GM23338 (cell line): ENCODE measurements around the gene SPRED2. TPM values are rescaled to one million over a fixed set of nuclear protein-coding genes. Genes with fewer than 3 reads are reported as not detected.

ENCODE experiments used
- ATAC-seq: fragments of 200-7000 bp; cut with Tn5 transposase; 3 replicates; pipeline ENCODE4 v1.9.1; 2020
- DNase-seq: peaks from one replicate; pipeline ENCODE4 v3.0.0-alpha.2; 2015; ENCODE audit warnings: low spot score
- H2AFZ ChIP-seq: fragments of 200-600 bp; sonication (generic); 2 replicates; pipeline ENCODE4 v1.8.0; 2016; ENCODE audit warnings: antibody characterized with exemption, mild to moderate bottlenecking, moderate library complexity
- H3F3A ChIP-seq: fragments of 200-600 bp; sonication (generic); replicated peaks from 2 replicates; pipeline ENCODE4 v1.8.0; 2017; ENCODE audit warnings: antibody characterized with exemption, mixed run types, low read depth
- H3K27ac ChIP-seq: fragments of 200-600 bp; sonication (generic); 2 replicates; pipeline ENCODE4 v1.6.1; 2016; ENCODE audit warnings: low read depth
- H3K27me3 ChIP-seq: fragments of 200-600 bp; sonication (generic); 2 replicates; pipeline ENCODE4 v1.8.0; 2016; ENCODE audit warnings: mild to moderate bottlenecking, mixed run types, moderate library complexity; ENCODE audit not compliant: insufficient read depth
- H3K36me3 ChIP-seq: fragments of 200-600 bp; sonication (generic); 2 replicates; pipeline ENCODE4 v1.8.0; 2016; ENCODE audit warnings: mild to moderate bottlenecking; ENCODE audit not compliant: insufficient read depth
- H3K4me1 ChIP-seq: fragments of 200-600 bp; sonication (generic); 2 replicates; pipeline ENCODE4 v1.8.0; 2016; ENCODE audit warnings: mild to moderate bottlenecking, moderate library complexity; ENCODE audit not compliant: insufficient read depth
- H3K4me2 ChIP-seq: fragments of 200-600 bp; sonication (generic); 2 replicates; pipeline ENCODE4 v1.7.1; 2017; ENCODE audit warnings: mixed run types
- H3K4me3 ChIP-seq: fragments of 200-600 bp; sonication (generic); 2 replicates; pipeline ENCODE4 v1.6.1; 2016; ENCODE audit warnings: mixed run types
- H3K79me2 ChIP-seq: fragments of 200-600 bp; sonication (generic); replicated peaks from 2 replicates; pipeline ENCODE4 v1.8.0; 2017; ENCODE audit warnings: mild to moderate bottlenecking; ENCODE audit not compliant: insufficient read depth
- H3K9me2 ChIP-seq: fragments of 200-600 bp; sonication (generic); 2 replicates; pipeline ENCODE4 v1.8.0; 2017; ENCODE audit not compliant: insufficient read depth
- H4K20me1 ChIP-seq: fragments of 200-600 bp; sonication (generic); replicated peaks from 2 replicates; pipeline ENCODE4 v1.8.0; 2017; ENCODE audit warnings: mild to moderate bottlenecking; ENCODE audit not compliant: insufficient read depth
- H3K27ac Mint-ChIP-seq: 2 replicates; pipeline ENCODE4 v1.8.0; 2020; ENCODE audit warnings: inconsistent platforms, mild to moderate bottlenecking, moderate library complexity, mixed read lengths
- H3K27me3 Mint-ChIP-seq: 3 replicates; pipeline ENCODE4 v1.8.0; 2022; ENCODE audit warnings: low read depth, mild to moderate bottlenecking, moderate library complexity, mixed read lengths, inconsistent platforms; ENCODE audit not compliant: insufficient read depth, poor library complexity
- H3K36me3 Mint-ChIP-seq: 3 replicates; pipeline ENCODE4 v1.8.0; 2021; ENCODE audit warnings: low read depth, mild to moderate bottlenecking, inconsistent platforms, moderate library complexity, mixed read lengths
- H3K4me1 Mint-ChIP-seq: 3 replicates; pipeline ENCODE4 v1.8.0; 2020; ENCODE audit warnings: mild to moderate bottlenecking, inconsistent platforms, mixed read lengths
- H3K4me3 Mint-ChIP-seq: 3 replicates; pipeline ENCODE4 v1.8.0; 2021; ENCODE audit warnings: moderate library complexity, mild to moderate bottlenecking, inconsistent platforms, mixed read lengths
- H3K9me3 Mint-ChIP-seq: 3 replicates; pipeline ENCODE4 v1.8.0; 2020; ENCODE audit warnings: moderate library complexity, mild to moderate bottlenecking, inconsistent platforms, mixed read lengths
- CREB1 ChIP-seq: fragments of 250-450 bp; sonication (Bioruptor Pico); IDR thresholded peaks from 2 replicates; pipeline ENCODE4 v1.5.0; 2020; ENCODE audit warnings: low read depth, mild to moderate bottlenecking, moderate library complexity
- CTCF ChIP-seq, 2 experiments: fragments of 200-600 bp in 1 of 2; sonication (generic) in 1 of 2; conservative IDR thresholded peaks; 2 replicates each; pipeline versions ENCODE4 v1.5.1 to v1.6.1; 2016 to 2017; ENCODE audit warnings: antibody characterized with exemption in 2 of 2, low read depth in 2 of 2, mild to moderate bottlenecking in 2 of 2, moderate library complexity in 1 of 2
- ETS1 ChIP-seq: IDR thresholded peaks from 2 replicates; pipeline ENCODE4 v1.6.1; 2016; ENCODE audit warnings: antibody characterized with exemption
- EZH2 ChIP-seq: fragments of 200-600 bp; sonication (generic); IDR thresholded peaks from one replicate; pipeline ENCODE4 v1.8.0; 2017; ENCODE audit warnings: antibody characterized with exemption, mild to moderate bottlenecking, low read depth; ENCODE audit not compliant: unreplicated experiment
- EZH2phosphoT487 ChIP-seq: fragments of 200-600 bp; sonication (generic); IDR thresholded peaks from one replicate; pipeline ENCODE4 v1.8.1; 2018; ENCODE audit warnings: antibody characterized with exemption; ENCODE audit not compliant: unreplicated experiment
- JUNB ChIP-seq: IDR thresholded peaks from one replicate; pipeline ENCODE4 v1.6.1; 2016; ENCODE audit warnings: antibody characterized with exemption; ENCODE audit not compliant: unreplicated experiment
- NANOG ChIP-seq: IDR thresholded peaks from 2 replicates; pipeline ENCODE4 v1.6.1; 2016; ENCODE audit warnings: antibody characterized with exemption, borderline replicate concordance
- POLR2AphosphoS5 ChIP-seq: IDR thresholded peaks from 2 replicates; pipeline ENCODE4 v1.6.1; 2016; ENCODE audit warnings: antibody characterized with exemption, low read depth
- REST ChIP-seq: IDR thresholded peaks from one replicate; pipeline ENCODE4 v1.6.1; 2018; ENCODE audit warnings: antibody characterized with exemption; ENCODE audit not compliant: unreplicated experiment
- STAT1 ChIP-seq: IDR thresholded peaks from one replicate; pipeline ENCODE4 v1.6.1; 2016; ENCODE audit warnings: antibody characterized with exemption; ENCODE audit not compliant: unreplicated experiment
- ZNF114 ChIP-seq: fragments of 250-450 bp; sonication (Bioruptor Pico); IDR thresholded peaks from 2 replicates; pipeline ENCODE4 v1.5.0; 2020; ENCODE audit warnings: mild to moderate bottlenecking, moderate library complexity
- ZNF331 ChIP-seq: fragments of 250-450 bp; sonication (Bioruptor Pico); IDR thresholded peaks from 2 replicates; pipeline ENCODE4 v1.5.0; 2020; ENCODE audit warnings: low read depth, mild to moderate bottlenecking, moderate library complexity
- ZNF462 ChIP-seq: fragments of 250-450 bp; sonication (Bioruptor Pico); IDR thresholded peaks from 2 replicates; pipeline ENCODE4 v1.5.0; 2020; ENCODE audit warnings: mild to moderate bottlenecking, moderate library complexity
- polyA plus RNA-seq: library from polyadenylated mRNA; unstranded; fragments of >200 nt; fragmentation: Nextera tagmentation; extraction: Ambion mirVana; gene quantifications from 2 replicates; pipeline ENCODE4 v1.2.1, GENCODE V29; 2016
- total RNA-seq: library from RNA; depleted of rRNA; stranded (reverse); fragments of >200 nt; shearing (Covaris generic); gene quantifications from 2 replicates; pipeline ENCODE4 v1.2.3, GENCODE V29; 2014

The SPRED2 gene
- total and polyA plus RNA-seq, 2 experiments from 2014 or later, result 8.7 to 13.0 TPM

GRCh38 chr2:65311596-65311995 lies 120.8 kb downstream of the SPRED2 start:
- DNase-seq (no peak), ATAC-seq (no peak)
- Histone ChIP-seq H3K9me2 (no peaks in the 10 kb centered on the region), H4K20me1 (peaks cover 7% of the 10 kb centered on the region), H3F3A (no peaks in the 10 kb centered on the region), H3K36me3 (no peaks in the 10 kb centered on the region), H3K4me2 (no peak overlapping the region), H3K27ac (no peak overlapping the region), H3K79me2 (no peaks in the 10 kb centered on the region), H3K27me3 (no peaks in the 10 kb centered on the region), H3K4me3 (no peak overlapping the region), H2AFZ (no peak overlapping the region), H3K4me1 (no peaks in the 10 kb centered on the region)
- Mint-ChIP-seq H3K9me3 (no peaks in the 10 kb centered on the region), H3K4me1 (no peaks in the 10 kb centered on the region; the same call in 2 of the 3 replicates), H3K27me3 (peaks cover 13% of the 10 kb centered on the region), H3K36me3 (peaks cover 23% of the 10 kb centered on the region), H3K27ac (no peak overlapping the region), H3K4me3 (no peak overlapping the region)
- no peak for TF ChIP-seq EZH2
- TF ChIP-seq ZNF462 (CRISPR knock-in tag), result no peak
- no peak for TF ChIP-seq REST
- no peak for TF ChIP-seq POLR2AphosphoS5
- TF ChIP-seq ETS1, result no peak
- TF ChIP-seq ZNF331 (CRISPR knock-in tag), result no peak
- no peak for TF ChIP-seq JUNB
- no peak for TF ChIP-seq NANOG
- TF ChIP-seq EZH2phosphoT487, result no peak
- TF ChIP-seq CREB1, result no peak
- TF ChIP-seq ZNF114 (CRISPR knock-in tag), result no peak
- TF ChIP-seq CTCF (conservative IDR thresholded peaks at IDR 0.05; ENCODE audit: low read depth in 2 of 2), result no peak
- no peak for TF ChIP-seq STAT1
